ENCODE data around the gene MT4.
A peak's percentile ranks its signal among the peaks of the same experiment; 100 is the strongest.

The MT4 gene

DNA sequence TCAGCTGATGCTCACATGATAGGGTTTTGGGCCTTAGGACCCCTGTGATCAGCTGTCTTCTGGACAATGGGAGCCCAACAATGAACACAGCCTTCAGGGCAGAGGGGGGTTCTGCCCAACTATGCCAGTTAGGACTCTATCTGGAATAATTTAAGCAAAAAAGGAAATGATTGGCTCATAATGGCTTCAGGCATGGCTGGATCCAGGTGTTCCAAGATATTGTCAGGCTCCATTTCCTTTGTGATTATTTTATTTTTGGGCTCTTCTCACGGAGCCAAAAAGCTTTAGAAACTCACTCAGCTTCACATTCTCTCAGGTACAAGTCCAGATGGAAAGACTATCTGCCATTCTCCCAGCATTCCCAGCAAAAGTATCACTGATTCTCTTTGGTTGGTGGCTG is 40.6 kb downstream of the MT4 start:
- DNase-seq (ENCODE audit: low spot score), result no peak

DNA sequence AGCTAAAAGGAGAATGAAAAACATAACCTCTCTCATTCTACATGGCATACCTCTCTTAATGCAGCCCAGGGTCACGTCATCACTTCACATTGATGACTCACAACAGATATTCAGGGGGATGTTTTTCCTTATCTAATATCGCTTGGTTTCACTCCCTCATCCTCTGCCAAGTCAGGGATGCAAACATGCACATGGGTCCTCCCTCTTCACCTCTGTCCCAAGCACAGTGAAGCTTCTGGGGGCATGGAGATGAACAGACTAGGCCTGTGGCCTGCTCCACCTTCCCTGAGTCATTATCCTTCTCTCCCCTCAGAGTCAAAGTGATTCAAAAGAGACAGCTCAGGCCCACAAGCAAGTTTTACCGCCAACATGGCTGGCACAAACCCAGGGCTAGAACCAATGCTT is 41.2 kb downstream of the MT4 start:
- no peak for DNase-seq (ENCODE audit: low spot score)

DNA sequence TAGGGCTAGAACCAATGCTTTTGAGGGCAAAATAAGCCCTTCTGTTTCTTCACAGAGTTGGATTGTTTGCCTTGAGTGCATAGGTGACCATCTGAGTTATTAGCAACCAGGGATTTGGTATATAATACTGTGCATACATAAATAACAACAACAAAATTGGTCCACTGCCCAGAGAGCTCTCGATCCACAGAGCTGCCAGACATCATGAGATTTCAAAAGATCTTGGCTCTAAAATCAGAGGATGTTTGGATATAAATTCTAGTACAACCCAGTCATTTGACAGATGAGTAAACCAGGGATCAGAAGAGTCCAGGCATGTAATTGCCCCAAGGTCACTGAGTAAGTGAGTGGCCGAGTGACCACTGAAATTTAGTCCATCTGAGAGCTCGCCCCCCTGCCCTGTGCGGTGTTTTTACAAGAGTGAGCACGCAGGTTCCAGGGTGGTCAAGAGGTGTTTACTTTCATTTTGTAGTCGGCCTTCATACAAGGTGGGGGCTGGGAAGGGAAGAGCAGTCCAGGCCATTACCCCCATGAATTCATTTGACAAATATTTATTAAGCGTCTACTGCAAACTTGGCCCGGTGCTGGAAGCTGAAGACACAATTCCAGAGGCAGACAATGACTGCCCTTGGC is 41.7 kb downstream of the MT4 start:
- DNase-seq (ENCODE audit: low spot score), result no peak

DNA sequence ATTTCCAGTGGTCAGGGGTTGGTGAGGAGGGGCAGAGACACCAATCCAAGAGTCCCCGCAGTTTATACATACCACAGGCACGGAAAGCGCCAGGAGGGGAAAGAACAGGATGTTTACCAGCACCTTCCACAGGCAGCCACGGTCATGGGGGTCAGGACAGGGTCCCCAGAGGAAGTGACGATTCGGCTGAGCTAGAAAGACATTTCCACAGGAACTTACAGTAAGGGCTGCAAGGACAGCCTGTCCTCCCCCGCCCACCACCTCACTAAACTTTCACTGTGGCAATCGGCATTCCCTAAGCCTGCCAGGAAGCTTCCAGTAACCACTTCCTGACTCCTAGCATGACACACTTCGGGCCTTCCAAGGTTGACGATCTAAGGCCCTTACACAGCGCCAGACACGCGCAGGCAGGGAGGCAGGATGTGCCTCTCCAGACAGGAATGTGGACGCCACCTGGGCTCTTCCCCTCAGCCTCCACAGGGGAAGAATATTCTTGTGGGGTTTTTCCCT is 42.3 kb downstream of the MT4 start:
- DNase-seq (ENCODE audit: low spot score), result no peak

DNA sequence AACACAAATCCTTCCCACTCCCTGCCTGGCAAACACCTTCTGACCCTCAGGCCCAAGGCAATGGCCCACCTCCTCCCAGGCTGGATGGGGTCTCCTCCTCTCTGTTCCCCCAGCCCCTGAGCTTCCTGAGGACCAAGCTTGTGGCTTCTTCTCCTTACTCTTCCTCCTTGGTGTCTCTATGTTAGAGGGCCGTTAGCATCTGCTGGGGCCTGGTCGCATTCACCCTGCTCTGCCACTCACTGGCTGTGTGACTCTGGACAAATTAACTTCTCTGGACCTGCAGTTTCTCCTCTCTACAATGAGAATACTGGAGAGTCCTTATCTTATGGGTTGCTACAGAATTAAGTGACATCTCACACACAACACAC is 42.8 kb downstream of the MT4 start:
- no peak for DNase-seq (ENCODE audit: low spot score)

DNA sequence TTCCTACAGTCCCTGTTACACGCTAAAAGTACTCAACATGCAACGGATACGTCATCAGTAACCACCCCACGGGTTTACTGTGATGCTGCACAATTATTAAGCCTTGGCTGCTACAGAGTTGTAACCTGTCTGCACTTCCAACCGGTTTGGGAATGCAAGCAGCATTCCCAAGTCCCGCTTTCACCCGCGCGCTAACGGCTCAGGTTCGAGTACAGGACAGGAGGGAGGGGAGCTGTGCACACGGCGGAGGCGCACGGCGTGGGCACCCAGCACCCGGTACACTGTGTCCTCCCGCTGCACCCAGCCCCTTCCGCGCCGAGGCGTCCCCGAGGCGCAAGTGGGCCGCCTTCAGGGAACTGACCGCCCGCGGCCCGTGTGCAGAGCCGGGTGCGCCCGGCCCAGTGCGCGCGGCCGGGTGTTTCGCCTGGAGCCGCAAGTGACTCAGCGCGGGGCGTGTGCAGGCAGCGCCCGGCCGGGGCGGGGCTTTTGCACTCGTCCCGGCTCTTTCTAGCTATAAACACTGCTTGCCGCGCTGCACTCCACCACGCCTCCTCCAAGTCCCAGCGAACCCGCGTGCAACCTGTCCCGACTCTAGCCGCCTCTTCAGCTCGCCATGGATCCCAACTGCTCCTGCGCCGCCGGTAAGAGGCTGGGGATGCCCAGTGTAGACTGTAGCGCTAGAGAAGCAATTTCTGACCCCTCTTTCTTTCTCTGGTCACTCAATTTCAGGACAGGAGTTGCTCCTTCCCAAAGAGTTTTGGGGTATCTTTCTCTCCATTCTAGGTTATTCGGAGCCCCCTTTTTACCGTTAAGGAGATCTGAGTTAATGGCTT is 43.4 kb downstream of the MT4 start, which contains the start of gene MT2A:
MT2A (plus strand) TSS at position 542 of the 833 bp plus-strand sequence; CDS start at position 614, 72 bp downstream.
- peak; percentile 73 for DNase-seq (ENCODE audit: low spot score)

DNA sequence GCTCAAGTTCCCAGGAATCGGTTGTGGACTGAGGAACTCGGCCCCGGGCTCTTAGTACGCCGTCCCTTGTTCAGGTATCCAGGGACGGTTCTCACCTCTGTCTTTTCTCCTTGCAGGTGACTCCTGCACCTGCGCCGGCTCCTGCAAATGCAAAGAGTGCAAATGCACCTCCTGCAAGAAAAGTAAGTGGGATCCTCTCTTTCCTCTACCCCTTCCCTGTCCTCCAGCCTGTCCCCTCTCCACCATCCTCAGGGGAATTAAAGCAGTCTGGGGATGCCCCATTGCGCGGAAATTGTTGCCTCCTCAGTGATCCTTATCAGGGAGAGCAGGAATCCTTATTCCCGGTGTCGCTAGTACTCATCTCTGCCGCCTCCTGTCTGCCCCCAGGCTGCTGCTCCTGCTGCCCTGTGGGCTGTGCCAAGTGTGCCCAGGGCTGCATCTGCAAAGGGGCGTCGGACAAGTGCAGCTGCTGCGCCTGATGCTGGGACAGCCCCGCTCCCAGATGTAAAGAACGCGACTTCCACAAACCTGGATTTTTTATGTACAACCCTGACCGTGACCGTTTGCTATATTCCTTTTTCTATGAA is 44.1 kb downstream of the MT4 start:
- no peak for DNase-seq (ENCODE audit: low spot score)

DNA sequence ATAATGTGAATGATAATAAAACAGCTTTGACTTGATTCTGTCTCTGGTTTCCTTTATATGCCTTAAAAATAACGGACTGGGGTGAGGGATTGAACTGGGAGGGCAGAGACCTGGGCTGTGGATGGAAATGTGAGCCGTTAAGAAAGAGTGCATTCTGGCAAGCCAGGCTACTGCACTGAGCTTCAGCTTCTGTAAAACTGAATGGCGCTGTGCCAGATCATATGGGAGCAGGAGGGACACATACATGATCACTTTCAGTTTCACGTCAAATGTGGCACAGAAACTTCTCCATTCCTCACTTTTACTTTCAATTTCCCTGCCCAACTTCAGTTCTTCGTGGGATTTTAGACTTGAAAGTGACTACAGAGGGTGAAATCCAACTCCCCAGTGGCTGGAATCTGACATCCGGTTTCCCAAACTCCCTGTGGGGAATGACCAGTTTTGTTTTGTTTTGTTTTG is 44.6 kb downstream of the MT4 start:
- peak; percentile 95 for DNase-seq (ENCODE audit: low spot score)

DNA sequence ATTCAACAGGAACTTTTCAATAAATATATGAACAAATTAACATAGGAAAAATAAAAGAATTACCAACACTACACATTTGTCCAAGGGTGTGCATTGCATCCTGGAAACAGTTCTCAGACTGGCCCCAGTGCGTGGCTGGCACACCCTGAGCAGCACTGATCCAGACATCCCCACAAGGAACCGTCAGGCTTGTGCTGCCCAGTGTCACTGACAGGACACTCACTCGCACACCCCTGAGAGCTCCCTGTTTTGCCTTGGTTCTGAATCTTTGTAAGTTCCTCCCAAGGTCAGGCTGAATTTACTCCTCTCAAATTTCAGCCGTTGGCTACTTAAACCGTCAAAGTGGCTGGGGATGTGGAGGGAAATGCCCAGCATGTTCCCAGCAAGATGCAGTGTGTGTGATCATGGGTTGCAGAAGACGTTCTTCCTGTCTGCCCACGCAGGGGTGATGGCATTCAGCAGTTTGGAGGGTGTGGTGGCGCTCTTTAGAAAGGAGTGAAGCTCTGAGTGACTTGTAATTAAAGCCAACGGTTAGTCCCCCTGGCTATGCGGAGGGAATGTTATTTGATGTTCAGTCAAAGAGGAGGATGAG is 45.2 kb downstream of the MT4 start:
- peak; percentile 43 for DNase-seq (ENCODE audit: low spot score)

DNA sequence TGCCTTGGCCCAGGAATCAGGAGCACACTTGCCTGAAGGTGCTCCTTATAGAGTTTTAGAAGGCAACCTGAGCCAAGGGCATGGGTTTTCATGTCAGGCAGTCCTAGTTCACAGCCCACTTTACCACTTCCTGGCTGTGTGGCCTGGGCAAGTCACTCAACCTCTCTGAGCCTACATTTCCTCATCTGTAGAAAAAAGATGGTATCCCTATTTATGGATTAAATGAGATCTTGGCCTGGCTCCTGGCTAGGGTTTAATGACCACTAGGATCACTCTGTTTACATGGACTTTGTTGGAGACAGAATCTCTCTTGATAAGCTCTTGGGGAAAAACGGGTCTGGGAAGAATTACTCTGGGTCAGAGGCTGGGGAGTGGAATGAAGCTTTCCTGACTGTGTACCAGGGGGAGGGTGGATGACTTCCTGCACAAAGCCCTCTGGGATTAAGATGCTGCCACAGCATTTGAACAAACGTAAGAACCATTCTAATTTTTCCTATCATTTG is 45.8 kb downstream of the MT4 start:
- no peak for DNase-seq (ENCODE audit: low spot score)

DNA sequence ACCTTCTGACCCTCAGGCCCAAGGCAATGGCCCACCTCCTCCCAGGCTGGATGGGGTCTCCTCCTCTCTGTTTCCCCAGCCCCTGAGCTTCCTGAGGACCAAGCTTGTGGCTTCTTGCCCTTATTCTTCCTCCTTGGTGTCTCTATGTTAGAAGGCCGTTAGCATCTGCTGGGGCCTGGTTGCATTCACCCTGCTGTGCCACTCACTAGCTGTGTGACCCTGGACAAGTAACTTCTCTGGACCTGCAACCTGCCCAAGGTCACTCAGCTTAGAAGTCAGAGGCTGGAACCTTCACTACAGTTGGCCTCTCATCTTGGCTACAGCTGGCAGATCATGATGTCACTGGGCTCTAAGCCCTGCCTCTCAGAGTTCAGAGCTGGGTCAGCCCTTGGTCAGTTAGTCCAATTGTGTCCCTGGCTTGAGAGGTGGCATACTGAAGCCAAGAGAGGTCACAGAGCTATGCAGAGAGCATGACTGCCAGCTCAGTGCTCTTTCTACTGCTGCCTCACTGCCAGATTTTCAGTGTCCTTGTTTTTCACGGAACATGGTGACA is 46.5 kb downstream of the MT4 start:
- no peak for DNase-seq (ENCODE audit: low spot score)

DNA sequence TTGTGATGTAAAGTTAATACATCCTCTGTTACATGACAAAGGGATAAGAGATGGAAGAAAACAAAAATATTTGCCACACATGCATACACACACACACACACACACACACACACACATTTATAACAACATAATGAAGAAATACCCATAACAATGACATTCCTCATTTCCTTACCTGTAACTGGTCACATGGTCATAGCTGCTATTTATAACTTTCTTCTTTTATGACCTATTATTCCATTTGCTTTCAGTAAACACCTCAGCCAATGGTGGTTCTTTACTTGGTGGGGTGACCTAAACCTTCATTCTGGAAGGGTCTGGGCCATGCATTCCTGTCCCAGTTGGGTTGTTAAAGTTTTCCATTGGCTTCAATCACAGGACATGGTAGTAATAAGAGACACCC is 48.8 kb downstream of the MT4 start:
- DNase-seq (ENCODE audit: low spot score), result no peak

DNA sequence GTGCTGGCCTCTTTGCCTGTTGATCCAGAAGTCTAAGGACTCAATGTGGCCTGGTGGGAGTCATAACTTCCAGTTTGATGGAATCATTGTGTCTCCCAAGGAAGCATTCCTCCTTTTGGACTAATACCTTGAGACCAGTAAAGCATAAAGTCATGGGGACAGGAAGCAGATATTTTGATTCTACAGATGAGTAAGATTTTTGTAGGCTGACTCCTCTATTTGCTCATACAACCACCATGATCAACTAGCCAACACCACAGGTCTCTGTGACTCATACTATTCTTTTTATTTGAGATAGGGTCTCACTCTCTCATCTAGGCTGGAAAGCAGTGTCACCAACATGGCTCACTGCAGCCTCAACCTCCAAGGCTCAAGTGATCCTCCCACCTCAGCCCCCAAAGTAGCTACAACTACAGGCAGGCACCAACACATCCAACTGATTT is 49.7 kb downstream of the MT4 start:
- DNase-seq (ENCODE audit: low spot score), result no peak

DNA sequence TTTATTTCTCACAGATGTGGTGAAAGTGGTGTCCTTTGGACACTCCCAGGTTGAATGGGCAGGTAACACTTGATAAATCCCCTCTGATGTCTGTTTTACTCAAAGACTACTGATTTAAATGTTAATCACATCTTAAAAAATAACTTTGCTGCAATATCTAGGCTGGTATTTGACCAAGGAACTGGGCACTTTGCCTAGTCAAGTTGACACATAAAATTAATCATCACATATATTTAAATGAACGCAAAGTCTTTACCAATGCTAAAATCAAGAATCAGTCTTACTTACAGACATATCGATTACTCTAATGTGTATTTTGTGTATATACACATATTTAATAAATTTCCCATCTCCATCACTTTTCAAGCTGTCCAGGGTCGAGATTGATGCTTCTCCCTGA is 50.5 kb downstream of the MT4 start:
- no peak for DNase-seq (ENCODE audit: low spot score)

DNA sequence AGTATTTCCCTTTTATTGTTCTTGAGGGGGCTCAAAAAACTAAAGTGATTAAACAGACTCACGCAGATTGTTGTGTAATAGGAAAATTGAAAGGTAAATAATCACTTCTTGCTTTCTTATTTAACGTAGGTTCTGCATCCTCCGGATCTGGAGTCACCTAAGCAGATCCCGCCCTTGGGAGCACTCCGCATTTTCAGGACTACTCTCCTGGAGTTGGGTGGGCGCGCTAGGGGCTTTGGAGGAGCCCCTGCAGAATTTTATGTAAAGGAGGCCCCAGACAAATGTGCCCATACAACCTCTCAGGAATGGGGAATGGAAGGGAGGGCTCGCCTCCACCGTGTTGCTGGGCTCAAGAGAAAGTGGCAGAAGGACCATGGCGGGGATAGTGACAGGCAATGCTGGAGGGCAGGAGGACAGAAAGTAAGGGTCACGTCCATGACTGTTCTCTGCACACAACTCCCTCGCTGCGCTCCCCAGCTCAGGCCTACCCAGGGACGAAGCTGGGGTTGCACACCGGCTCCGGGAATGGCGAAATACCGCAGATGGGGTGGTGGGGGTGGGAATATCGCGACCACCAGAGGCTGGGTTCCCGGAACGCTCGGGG is 51.8 kb downstream of the MT4 start:
- DNase-seq (ENCODE audit: low spot score), result no peak

DNA sequence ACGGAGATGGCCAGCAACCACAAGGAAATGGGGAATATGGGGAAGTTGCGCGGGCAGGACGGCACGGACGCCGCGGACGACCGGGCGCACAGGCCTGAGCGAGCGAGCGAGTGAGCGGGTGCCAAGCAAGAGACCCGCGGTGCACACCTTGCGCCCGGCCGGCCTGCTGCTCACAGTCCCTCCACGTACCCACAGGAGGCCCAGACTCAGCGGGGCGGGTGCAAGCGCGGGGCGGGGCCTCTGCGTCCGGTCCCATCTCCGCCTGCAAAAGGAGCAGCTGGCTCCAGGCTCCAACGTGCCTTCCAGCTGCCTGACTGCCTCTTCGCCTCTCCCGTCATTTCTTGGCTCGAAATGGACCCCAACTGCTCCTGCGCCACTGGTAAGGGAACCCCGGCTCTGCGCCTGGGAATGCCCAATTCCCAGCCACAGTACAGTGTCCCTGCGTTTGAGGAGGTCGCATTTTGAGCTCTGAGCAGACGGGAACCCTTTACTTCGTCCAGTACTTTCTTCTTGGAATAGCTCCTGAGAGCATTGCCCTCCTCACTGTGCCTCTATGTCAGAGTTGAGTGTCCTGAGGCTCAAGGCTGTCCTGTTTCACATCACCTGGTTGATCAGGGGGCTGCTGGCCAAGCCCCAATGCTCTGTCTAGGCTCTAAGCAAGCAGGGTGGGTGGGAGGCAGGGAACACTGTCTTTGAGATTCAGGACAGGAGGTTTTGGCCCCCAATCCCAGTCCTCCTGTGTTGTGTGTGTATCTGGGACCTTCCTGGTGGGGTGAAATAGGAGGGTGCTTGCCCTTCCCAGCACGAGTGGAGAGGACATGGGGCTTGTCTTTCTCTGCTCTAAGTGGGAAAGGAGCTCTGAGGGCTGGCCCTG is 52.6 kb downstream of the MT4 start:
- no peak for DNase-seq (ENCODE audit: low spot score)

DNA sequence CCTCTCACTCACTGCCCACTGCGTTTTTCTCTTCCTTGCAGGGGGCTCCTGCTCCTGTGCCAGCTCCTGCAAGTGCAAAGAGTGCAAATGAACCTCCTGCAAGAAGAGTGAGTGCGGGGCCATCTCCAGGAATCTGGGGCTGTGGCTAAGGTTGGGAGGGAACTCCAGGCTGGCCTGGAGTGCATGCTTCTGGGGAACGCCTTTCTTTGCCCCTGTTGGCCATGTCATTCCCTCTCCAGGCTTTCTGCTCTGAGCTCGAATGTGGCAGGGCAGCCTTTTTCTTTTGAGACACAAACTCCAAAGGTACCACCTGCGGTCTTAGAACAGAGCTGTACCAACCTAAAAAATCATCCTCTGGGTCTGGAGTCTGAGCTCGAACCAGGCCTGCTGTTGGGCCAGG is 53.3 kb downstream of the MT4 start:
- no peak for DNase-seq (ENCODE audit: low spot score)
